K562 (cell line): ENCODE data around the gene HELZ.

ENCODE experiments used
- CBX2 ChIP-seq: fragments of 200-600 bp; sonication (generic); IDR thresholded peaks from one replicate; pipeline ENCODE4 v1.6.1; 2012; ENCODE audit warnings: mild to moderate bottlenecking, low read length, inconsistent platforms; ENCODE audit not compliant: insufficient read depth, poor library complexity, severe bottlenecking
- CREB1 ChIP-seq, 2 experiments: sonication (generic) in 1 of 2; formaldehyde crosslinking in 1 of 2; IDR thresholded peaks; 2 replicates each; pipeline versions ENCODE4 v1.6.1 to v1.8.0; 2012 to 2022; ENCODE audit warnings: inconsistent platforms in 1 of 2, mild to moderate bottlenecking in 1 of 2, missing genetic modification reagents in 1 of 2, moderate library complexity in 1 of 2
- EP300 ChIP-seq: IDR thresholded peaks from 2 replicates; pipeline ENCODE4 v1.6.1; 2012; ENCODE audit warnings: low read length, improper control_type of control experiment
- TF ChIP-seq, protein P1 (sequence below): fragments of 250-450 bp; sonication (Bioruptor Pico); IDR thresholded peaks from 2 replicates; pipeline ENCODE4 v1.8.0; 2021; ENCODE audit warnings: moderate library complexity, mild to moderate bottlenecking, inconsistent platforms

DNA sequence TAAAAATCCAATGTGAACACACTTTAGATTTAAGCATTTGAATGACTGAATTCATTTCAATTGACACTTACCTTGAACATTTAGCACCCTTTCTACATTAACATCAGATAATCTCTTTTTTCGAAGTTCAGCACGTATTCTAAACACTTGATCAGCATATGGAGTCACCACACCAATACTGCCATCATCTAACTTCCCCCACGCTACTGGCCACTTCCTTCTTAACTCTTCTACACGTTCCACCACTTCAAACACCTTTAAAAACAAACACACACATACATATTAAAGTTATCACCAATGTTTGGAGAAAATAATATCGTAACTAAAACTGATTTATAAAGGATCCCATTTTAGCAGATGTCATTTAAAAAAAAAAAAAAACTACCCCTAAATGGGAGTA lies 107.1 kb downstream of the HELZ start:
- no peak for TF ChIP-seq CBX2
- TF ChIP-seq, protein P1, sequence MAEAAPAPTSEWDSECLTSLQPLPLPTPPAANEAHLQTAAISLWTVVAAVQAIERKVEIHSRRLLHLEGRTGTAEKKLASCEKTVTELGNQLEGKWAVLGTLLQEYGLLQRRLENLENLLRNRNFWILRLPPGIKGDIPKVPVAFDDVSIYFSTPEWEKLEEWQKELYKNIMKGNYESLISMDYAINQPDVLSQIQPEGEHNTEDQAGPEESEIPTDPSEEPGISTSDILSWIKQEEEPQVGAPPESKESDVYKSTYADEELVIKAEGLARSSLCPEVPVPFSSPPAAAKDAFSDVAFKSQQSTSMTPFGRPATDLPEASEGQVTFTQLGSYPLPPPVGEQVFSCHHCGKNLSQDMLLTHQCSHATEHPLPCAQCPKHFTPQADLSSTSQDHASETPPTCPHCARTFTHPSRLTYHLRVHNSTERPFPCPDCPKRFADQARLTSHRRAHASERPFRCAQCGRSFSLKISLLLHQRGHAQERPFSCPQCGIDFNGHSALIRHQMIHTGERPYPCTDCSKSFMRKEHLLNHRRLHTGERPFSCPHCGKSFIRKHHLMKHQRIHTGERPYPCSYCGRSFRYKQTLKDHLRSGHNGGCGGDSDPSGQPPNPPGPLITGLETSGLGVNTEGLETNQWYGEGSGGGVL = no peak
- TF ChIP-seq EP300 = no peak
- TF ChIP-seq CREB1 (IDR thresholded peaks at IDR 0.05) = no peak
- no peak for TF ChIP-seq CREB1 (CRISPR knock-in tag; IDR thresholded peaks at IDR 0.05)
